GM12872 (cell line): ENCODE data around the gene OBSCN.

Experiments used
- TF ChIP-seq, protein P1 (sequence below): IDR thresholded peaks from 3 replicates; pipeline ENCODE4 v1.5.1; 2011; ENCODE audit warnings: low read depth, mild to moderate bottlenecking, low read length, moderate library complexity; ENCODE audit not compliant: insufficient read depth

OBSCN gene

DNA sequence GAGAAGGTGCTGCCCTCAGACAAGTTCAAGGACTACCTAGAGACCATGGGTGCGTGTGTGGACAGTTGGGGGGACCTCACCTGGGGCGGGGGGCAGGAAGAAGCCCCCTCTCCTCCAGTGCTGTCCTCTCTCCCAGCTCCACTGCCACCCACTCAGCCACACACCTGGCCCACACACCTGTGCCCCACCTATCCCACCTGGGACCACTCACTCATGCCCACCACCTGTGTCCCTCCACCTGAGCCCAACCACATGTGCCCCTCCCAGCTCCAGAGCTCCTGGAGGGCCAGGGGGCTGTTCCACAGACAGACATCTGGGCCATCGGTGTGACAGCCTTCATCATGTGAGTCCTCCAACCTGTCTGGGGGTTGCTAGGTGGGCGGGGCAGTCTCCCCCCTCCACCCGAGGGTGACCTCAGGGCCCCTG, 169.8 kb downstream of the OBSCN start:
- TF ChIP-seq, protein P1, sequence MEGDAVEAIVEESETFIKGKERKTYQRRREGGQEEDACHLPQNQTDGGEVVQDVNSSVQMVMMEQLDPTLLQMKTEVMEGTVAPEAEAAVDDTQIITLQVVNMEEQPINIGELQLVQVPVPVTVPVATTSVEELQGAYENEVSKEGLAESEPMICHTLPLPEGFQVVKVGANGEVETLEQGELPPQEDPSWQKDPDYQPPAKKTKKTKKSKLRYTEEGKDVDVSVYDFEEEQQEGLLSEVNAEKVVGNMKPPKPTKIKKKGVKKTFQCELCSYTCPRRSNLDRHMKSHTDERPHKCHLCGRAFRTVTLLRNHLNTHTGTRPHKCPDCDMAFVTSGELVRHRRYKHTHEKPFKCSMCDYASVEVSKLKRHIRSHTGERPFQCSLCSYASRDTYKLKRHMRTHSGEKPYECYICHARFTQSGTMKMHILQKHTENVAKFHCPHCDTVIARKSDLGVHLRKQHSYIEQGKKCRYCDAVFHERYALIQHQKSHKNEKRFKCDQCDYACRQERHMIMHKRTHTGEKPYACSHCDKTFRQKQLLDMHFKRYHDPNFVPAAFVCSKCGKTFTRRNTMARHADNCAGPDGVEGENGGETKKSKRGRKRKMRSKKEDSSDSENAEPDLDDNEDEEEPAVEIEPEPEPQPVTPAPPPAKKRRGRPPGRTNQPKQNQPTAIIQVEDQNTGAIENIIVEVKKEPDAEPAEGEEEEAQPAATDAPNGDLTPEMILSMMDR = no peak

DNA sequence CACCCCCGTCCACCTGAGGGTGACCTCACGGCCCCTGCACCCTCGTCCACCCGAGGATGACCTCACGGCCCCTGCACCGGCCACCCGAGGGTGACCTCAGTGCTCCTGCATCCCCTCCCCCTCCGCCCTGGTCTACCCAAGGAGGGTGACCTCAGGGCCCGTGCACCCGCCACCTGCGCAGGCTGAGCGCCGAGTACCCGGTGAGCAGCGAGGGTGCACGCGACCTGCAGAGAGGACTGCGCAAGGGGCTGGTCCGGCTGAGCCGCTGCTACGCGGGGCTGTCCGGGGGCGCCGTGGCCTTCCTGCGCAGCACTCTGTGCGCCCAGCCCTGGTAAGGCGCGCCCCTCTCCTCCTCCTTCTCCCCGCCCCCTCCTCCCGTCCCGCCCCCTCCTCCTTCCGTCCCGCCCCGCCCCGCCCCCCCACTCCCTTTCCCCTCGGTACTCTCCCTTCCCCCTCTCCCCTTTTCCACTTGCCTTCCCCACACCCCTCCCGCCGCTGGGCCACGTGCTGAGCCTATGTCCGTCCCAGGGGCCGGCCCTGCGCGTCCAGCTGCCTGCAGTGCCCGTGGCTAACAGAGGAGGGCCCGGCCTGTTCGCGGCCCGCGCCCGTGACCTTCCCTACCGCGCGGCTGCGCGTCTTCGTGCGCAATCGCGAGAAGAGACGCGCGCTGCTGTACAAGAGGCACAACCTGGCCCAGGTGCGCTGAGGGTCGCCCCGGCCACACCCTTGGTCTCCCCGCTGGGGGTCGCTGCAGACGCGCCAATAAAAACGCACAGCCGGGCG, 170.4 kb downstream of the OBSCN start:
- TF ChIP-seq, protein P1 = peak; percentile 45; the same call in 2 of the 3 replicates

DNA sequence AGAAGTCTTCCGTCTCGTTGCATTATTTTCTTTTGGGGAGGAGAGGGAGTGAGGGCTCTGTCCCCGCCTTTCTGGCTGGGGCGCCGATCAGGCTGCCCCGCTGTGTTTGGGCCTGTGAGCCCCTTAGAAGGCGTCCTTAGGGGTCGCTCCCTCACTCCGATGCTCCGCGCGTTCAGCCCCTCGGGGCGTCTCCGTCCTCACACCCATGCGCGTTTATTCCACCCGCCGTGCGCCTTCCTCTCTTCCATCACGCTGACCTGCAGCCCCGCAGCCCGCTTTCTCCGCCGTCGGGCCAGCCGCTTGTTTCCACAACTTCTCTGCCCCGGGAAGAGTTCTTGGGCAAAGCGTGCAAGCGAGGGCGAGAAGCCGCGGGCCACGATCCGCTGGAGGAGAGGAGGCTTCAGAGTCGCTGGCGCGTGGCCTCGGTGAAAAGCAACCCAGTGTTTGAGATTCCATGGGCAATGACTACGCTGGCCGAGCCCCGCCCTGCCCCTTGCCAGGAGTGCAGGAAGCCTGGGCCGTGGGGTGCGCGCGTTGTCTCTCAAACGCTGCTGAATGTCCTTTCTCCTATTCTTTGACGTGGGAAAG, 171.1 kb downstream of the OBSCN start:
- TF ChIP-seq, protein P1 = no peak

DNA sequence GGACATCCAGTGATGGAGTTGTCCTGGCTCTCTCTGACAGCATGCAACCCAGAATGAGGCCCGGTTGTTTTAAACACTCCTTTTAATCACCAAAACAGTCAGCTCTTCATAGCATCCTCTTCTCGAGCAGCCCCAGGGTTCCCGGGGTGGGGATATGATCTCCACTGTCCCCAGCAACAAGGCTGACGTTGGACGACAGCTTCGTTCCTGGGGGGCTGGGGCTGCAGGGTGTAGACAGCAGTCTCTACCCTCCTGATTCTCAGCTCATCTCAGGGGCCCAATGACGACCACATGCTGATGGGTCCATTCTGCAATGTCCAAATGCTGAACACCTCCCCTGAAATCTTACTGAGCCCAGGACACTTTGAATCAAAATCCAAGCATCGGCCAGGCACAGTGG, 171.8 kb downstream of the OBSCN start:
- TF ChIP-seq, protein P1 = no peak

DNA sequence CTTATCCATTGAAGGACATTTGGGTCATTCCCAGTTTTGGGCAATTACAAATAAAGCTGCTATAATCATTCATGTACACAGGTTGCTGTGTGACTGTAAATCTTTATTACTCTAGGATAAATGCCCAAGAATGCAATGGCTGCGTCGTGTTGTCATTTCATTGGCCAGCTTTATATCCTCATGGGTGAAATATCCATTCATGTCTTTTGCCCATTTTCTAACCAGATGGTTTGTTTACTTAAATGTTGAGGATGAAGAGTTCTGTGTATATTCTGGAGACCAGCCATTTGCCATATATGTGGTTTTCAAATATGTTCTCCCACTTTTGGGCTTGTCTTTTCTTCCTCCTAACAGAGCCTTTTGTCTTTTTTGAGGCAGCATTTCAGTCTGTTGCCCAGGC, 173.5 kb downstream of the OBSCN start:
- TF ChIP-seq, protein P1 = no peak

DNA sequence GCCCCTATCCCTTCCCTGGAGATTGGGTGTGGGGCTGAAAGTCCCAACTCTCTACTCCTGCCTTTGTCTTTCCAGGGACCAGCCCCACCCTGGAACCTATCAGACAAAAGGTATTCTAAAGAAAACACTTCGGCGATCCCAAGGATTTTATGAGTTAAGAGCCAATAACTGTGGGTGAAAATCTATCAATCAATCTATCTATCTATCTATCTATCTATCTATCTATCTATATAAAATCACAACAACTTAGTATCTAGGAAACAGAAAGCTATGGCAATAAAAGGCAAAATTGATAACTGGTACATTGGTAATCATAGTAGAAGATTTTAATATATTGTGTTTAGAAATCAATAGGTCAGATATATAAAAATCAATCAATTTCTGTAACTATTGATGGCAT, 175.9 kb downstream of the OBSCN start:
- TF ChIP-seq, protein P1 = no peak

DNA sequence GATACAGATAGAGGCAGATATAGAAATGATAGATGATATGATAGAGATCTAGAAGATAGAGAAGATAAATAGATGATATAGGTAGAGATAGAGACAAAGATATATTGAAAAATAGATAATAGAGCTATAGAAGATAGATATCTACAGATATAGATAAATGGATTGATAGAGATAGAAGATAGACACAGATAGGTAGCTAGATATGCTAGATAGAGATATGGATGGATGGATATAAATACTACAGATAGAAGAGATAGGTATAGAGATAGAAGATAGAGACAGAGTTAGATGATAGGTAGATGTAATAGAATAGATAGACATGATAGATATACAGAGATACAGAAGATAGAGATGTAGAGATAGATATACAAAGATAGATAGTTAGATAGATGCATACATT, 177.4 kb downstream of the OBSCN start:
- TF ChIP-seq, protein P1 = no peak
